ENCODE measurements around the gene ERMARD.

ERMARD gene

DNA sequence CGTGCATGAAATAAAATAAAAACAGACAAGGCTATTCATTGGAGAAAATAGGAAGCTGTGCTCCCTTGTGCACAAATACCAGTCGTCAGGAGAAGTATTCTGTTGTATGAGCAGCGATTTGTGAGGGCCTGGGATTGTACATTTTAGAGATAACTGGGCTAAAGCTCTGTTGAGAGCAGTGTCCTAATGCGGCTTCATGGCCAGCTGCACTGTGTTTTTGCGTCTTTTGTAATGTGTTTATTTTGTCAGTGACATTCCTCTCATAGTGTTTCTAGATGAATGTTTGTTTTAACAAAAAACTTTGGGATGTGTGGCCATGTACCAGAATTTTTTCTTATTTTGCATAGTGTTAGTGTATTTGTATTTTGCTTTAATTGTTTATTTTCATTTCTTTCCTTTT, 14.8 kb downstream of the ERMARD start:
- H3K4me2 ChIP-seq (ENCODE audit: low read depth, low read length, poor library complexity, severe bottlenecking) = no peak overlapping the region
- H3K36me3 ChIP-seq (ENCODE audit: insufficient read depth, low read length) = no peaks in the 10 kb centered on the region
- no peaks in the 10 kb centered on the region for H3K27me3 ChIP-seq (ENCODE audit: insufficient read depth, low read length, poor library complexity, severe bottlenecking)
- H3K9me3 ChIP-seq (ENCODE audit: insufficient read depth, low read depth, low read length) = no peaks in the 10 kb centered on the region
- no peak overlapping the region for H2AFZ ChIP-seq (ENCODE audit: low read length)
- no peaks in the 10 kb centered on the region for H3K9me2 ChIP-seq (replicated peaks; ENCODE audit: low read depth, low read length)
- TF ChIP-seq EZH2phosphoT487 (IDR thresholded peaks at IDR 0.05; ENCODE audit: borderline replicate concordance) = no peak
- no peak for TF ChIP-seq CTCF (conservative IDR thresholded peaks at IDR 0.05; ENCODE audit: low read length)
- H3K4me3 ChIP-seq (ENCODE audit: low read length, poor library complexity, severe bottlenecking) = no peak overlapping the region
- no peaks in the 10 kb centered on the region for H4K20me1 ChIP-seq (ENCODE audit: insufficient read depth, low read length, poor library complexity, severe bottlenecking)
- H3K9ac ChIP-seq (ENCODE audit: low read depth, low read length, poor library complexity, severe bottlenecking) = no peak overlapping the region
- no peaks in the 10 kb centered on the region for H3K79me2 ChIP-seq (ENCODE audit: insufficient read depth, low read length)
- H3K4me1 ChIP-seq (ENCODE audit: insufficient read depth, low read length, poor library complexity, severe bottlenecking) = no peaks in the 10 kb centered on the region
- H3F3A ChIP-seq (ENCODE audit: low read depth) = no peaks in the 10 kb centered on the region

DNA sequence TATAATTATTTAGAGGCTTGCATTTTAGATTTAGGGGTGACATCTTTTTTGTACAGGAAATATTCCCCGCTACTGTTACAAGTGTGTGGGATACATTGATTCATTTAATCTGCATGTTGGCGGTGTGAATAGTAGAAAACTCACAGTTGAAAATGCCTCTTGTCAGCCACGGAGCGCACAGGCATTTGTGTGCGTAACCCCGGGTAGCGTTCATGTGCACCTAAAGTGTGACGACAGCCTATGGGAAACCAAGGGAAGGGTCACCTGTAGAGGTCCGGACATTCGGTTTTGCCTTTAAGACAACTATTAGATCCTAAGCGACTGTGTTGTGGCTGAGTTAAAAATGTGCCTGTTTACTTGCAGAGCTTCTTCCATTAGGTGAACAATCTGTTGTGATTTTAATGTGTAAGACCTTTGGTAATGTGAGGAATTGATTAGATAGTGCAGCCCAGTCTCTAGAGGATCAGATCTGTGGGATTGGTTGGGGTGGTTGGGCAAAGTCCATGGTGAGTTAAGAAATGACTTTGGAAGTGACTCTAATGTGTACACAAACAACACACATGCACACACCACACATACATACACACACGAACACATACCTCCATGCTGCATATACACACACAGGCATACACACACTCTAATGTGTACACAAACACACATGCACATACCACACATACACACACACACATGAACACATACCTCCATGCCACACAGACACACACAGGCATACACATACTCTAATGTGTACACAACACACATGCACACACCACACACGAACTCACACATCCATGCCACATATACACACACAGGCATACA, 15.7 kb downstream of the ERMARD start:
- H3F3A ChIP-seq (ENCODE audit: low read depth) = no peaks in the 10 kb centered on the region
- H3K9me3 ChIP-seq (ENCODE audit: insufficient read depth, low read depth, low read length) = no peaks in the 10 kb centered on the region
- H3K4me1 ChIP-seq (ENCODE audit: insufficient read depth, low read length, poor library complexity, severe bottlenecking) = no peaks in the 10 kb centered on the region
- TF ChIP-seq CTCF (conservative IDR thresholded peaks at IDR 0.05; ENCODE audit: low read length) (no peak), EZH2phosphoT487 (IDR thresholded peaks at IDR 0.05; ENCODE audit: borderline replicate concordance) (no peak)
- H3K79me2 ChIP-seq (ENCODE audit: insufficient read depth, low read length) = no peaks in the 10 kb centered on the region
- H3K4me2 ChIP-seq (ENCODE audit: low read depth, low read length, poor library complexity, severe bottlenecking) = no peak overlapping the region
- H3K27me3 ChIP-seq (ENCODE audit: insufficient read depth, low read length, poor library complexity, severe bottlenecking) = no peaks in the 10 kb centered on the region
- no peak overlapping the region for H3K9ac ChIP-seq (ENCODE audit: low read depth, low read length, poor library complexity, severe bottlenecking)
- no peaks in the 10 kb centered on the region for H4K20me1 ChIP-seq (ENCODE audit: insufficient read depth, low read length, poor library complexity, severe bottlenecking)
- no peaks in the 10 kb centered on the region for H3K36me3 ChIP-seq (ENCODE audit: insufficient read depth, low read length)
- H3K9me2 ChIP-seq (replicated peaks; ENCODE audit: low read depth, low read length) = no peaks in the 10 kb centered on the region
- H2AFZ ChIP-seq (ENCODE audit: low read length) = no peak overlapping the region
- H3K4me3 ChIP-seq (ENCODE audit: low read length, poor library complexity, severe bottlenecking) = no peak overlapping the region

DNA sequence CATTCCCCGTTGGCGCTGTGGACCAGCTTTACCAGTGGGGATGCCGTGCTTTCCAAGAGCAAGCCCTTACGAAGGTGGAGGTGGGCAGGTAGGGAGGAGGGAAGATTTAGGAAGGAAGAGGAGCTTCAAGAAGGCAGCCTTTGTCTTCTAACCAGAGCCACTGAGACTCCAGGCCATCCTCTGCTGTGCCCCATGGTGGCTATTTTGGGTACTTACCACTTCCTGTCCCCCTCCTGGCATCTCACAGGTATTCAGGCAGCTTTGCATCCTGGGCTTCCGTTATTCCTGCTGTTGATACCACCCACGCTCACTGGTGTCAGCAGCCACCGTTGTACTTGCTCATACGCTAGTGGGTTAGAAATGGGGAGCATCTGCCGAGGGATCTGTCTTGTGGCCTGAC, 22.9 kb downstream of the ERMARD start:
- no peak overlapping the region for H3K9ac ChIP-seq (ENCODE audit: low read depth, low read length, poor library complexity, severe bottlenecking)
- H3K79me2 ChIP-seq (ENCODE audit: insufficient read depth, low read length) = no peaks in the 10 kb centered on the region
- peaks cover 5% of the 10 kb centered on the region for H3K4me1 ChIP-seq (ENCODE audit: insufficient read depth, low read length, poor library complexity, severe bottlenecking)
- H4K20me1 ChIP-seq (ENCODE audit: insufficient read depth, low read length, poor library complexity, severe bottlenecking) = no peaks in the 10 kb centered on the region
- no peaks in the 10 kb centered on the region for H3F3A ChIP-seq (ENCODE audit: low read depth)
- H3K27me3 ChIP-seq (ENCODE audit: insufficient read depth, low read length, poor library complexity, severe bottlenecking) = no peaks in the 10 kb centered on the region
- H3K36me3 ChIP-seq (ENCODE audit: insufficient read depth, low read length) = peaks cover 3% of the 10 kb centered on the region; the same call in 1 of the 2 replicates
- no peak overlapping the region for H3K4me3 ChIP-seq (ENCODE audit: low read length, poor library complexity, severe bottlenecking)
- no peaks in the 10 kb centered on the region for H3K9me3 ChIP-seq (ENCODE audit: insufficient read depth, low read depth, low read length)
- H3K9me2 ChIP-seq (replicated peaks; ENCODE audit: low read depth, low read length) = no peaks in the 10 kb centered on the region
- H2AFZ ChIP-seq (ENCODE audit: low read length) = no peak overlapping the region
- TF ChIP-seq CTCF (conservative IDR thresholded peaks at IDR 0.05; ENCODE audit: low read length) (peak; percentile 27; the same call in 1 of the 2 replicates), EZH2phosphoT487 (IDR thresholded peaks at IDR 0.05; ENCODE audit: borderline replicate concordance) (no peak)
- no peak overlapping the region for H3K4me2 ChIP-seq (ENCODE audit: low read depth, low read length, poor library complexity, severe bottlenecking)
